Astrocyte (in vitro differentiated cells and primary cell): ENCODE results near the gene PAMR1. TPM values are rescaled to one million over a fixed set of nuclear protein-coding genes. Genes with fewer than 3 reads are reported as not detected.

Experiments used
- DNase-seq: peaks from one replicate; pipeline ENCODE4 v3.0.0-alpha.2; 2010; ENCODE audit warnings: low read depth
- FAIRE-seq: peaks from 2 replicates; lab custom pipeline; 2011; peaks lifted over from hg19 to GRCh38; lab: Jason Lieb, UNC
- H2AFZ ChIP-seq: 2 replicates; pipeline ENCODE4 v1.6.0; 2012; ENCODE audit warnings: low read depth, low read length, inconsistent platforms
- H3K27ac ChIP-seq: 2 replicates; pipeline ENCODE4 v1.5.1; 2011; ENCODE audit warnings: low read depth, low read length, inconsistent platforms
- H3K27me3 ChIP-seq: 2 replicates; pipeline ENCODE4 v1.6.0; 2011; ENCODE audit warnings: low read length, inconsistent platforms; ENCODE audit not compliant: insufficient read depth
- H3K36me3 ChIP-seq: 2 replicates; pipeline ENCODE4 v1.5.1; 2011; ENCODE audit warnings: low read length, inconsistent platforms; ENCODE audit not compliant: insufficient read depth
- H3K4me1 ChIP-seq: 2 replicates; pipeline ENCODE4 v1.5.1; 2011; ENCODE audit warnings: low read length, inconsistent platforms; ENCODE audit not compliant: insufficient read depth
- H3K4me2 ChIP-seq: 2 replicates; pipeline ENCODE4 v1.6.0; 2012; ENCODE audit warnings: low read length, inconsistent platforms
- H3K4me3 ChIP-seq: 2 replicates; pipeline ENCODE4 v1.5.1; 2011; ENCODE audit warnings: low read depth, mild to moderate bottlenecking, low read length, inconsistent platforms; ENCODE audit not compliant: insufficient read depth
- H3K79me2 ChIP-seq: 2 replicates; pipeline ENCODE4 v1.6.0; 2012; ENCODE audit warnings: mild to moderate bottlenecking, low read length, inconsistent platforms; ENCODE audit not compliant: insufficient read depth
- H3K9ac ChIP-seq: 2 replicates; pipeline ENCODE4 v1.6.0; 2012; ENCODE audit warnings: mild to moderate bottlenecking, low read length, inconsistent platforms
- H3K9me3 ChIP-seq: 2 replicates; pipeline ENCODE4 v1.5.1; 2012; ENCODE audit warnings: low read depth, mild to moderate bottlenecking, low read length, inconsistent platforms; ENCODE audit not compliant: insufficient read depth
- H4K20me1 ChIP-seq: 2 replicates; pipeline ENCODE4 v1.6.0; 2012; ENCODE audit warnings: low read length, inconsistent platforms; ENCODE audit not compliant: insufficient read depth
- H3K27ac Mint-ChIP-seq: one replicate; pipeline ENCODE4 v1.8.0; 2021; ENCODE audit warnings: mild to moderate bottlenecking, mixed read lengths; ENCODE audit not compliant: unreplicated experiment
- H3K27me3 Mint-ChIP-seq: one replicate; pipeline ENCODE4 v1.8.0; 2021; ENCODE audit warnings: low read depth, mixed read lengths; ENCODE audit not compliant: unreplicated experiment
- H3K36me3 Mint-ChIP-seq: one replicate; pipeline ENCODE4 v1.8.0; 2021; ENCODE audit warnings: low read depth, mixed read lengths; ENCODE audit not compliant: unreplicated experiment
- H3K4me1 Mint-ChIP-seq: one replicate; pipeline ENCODE4 v1.8.0; 2021; ENCODE audit warnings: low read depth, mixed read lengths; ENCODE audit not compliant: unreplicated experiment
- H3K4me3 Mint-ChIP-seq: one replicate; pipeline ENCODE4 v1.8.0; 2021; ENCODE audit warnings: mild to moderate bottlenecking, moderate library complexity, mixed read lengths; ENCODE audit not compliant: unreplicated experiment
- H3K9me3 Mint-ChIP-seq: one replicate; pipeline ENCODE4 v1.8.0; 2021; ENCODE audit warnings: mild to moderate bottlenecking, mixed read lengths; ENCODE audit not compliant: unreplicated experiment
- EZH2 ChIP-seq: IDR thresholded peaks from 2 replicates; pipeline ENCODE4 v1.6.1; 2012; ENCODE audit warnings: mild to moderate bottlenecking, low read length, inconsistent platforms; ENCODE audit not compliant: insufficient read depth
- total RNA-seq: library from RNA; stranded (reverse); gene quantifications from 2 replicates; pipeline ENCODE4 v1.2.1, GENCODE V29; 2021
- TF ChIP-seq, protein P1 (sequence below): IDR thresholded peaks from 2 replicates; pipeline ENCODE4 v1.5.1; 2011; ENCODE audit warnings: low read depth, mild to moderate bottlenecking, inconsistent platforms, low read length, moderate library complexity; ENCODE audit not compliant: insufficient read depth

Gene PAMR1
- total RNA-seq, 1 donor from 2014 or later, result 12.6 TPM

DNA sequence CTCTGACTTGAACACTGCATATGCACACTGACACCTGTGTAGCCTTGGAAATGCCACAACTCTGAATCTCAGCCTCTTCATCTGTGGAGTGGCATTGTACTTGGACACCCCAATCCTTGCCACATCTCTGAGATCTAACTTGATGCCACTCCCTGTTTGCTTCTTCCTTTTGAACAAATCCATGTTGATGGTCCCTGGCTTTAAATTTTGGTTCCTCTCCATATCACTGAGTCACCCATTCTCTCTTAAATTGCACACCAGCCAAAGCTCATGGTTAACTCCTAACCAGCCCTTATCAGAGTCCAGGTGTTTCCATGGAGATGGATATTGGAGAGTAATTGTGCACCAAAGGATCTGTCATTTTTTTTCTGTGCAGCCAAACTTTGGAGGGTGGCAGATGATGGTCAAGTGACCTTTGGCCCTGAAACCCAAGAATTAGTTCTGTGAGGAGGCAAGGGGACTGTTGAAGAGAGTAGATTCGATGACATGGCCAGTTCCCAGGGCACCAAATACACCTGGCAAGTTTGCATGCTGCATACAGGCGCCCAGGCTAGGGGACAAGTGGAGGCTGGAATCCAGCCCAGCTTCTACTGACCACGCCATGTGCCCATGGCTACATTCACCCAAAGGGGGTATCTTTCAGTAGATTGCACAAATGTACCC is 25.1 kb upstream of the PAMR1 start:
- no peak for FAIRE-seq

DNA sequence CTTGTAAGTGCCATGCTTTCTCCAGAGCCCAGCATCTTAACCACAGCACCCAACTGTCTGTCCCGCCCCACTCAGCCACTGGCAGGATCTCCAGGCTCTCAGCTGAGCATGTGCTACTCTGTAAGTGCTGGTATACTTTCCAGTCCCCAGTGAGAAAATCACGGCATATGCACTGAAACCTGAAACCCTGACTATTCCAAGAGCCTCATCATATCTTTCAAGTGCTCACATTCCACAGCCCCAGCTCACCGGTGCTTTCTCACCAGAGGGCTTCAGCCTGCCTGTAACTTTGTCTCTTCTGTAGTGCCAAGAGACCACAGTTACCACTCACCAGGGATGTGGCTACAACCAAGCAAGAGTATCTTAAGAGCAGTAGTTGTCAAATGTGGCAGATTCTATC is 24.4 kb upstream of the PAMR1 start:
- no peak overlapping the region for H3K4me3 Mint-ChIP-seq
- Histone ChIP-seq H3K27ac (peak overlapping the region; percentile 68), H3K27me3 (no peaks in the 10 kb centered on the region), H4K20me1 (no peaks in the 10 kb centered on the region), H3K36me3 (no peaks in the 10 kb centered on the region), H3K4me2 (peak overlapping the region; percentile 33), H3K9ac (peak overlapping the region; percentile 51), H3K4me3 (no peak overlapping the region), H3K4me1 (peaks cover 22% of the 10 kb centered on the region), H3K9me3 (no peaks in the 10 kb centered on the region), H2AFZ (no peak overlapping the region), H3K79me2 (no peaks in the 10 kb centered on the region)
- FAIRE-seq, result peak; percentile 97
- peaks cover 34% of the 10 kb centered on the region for H3K4me1 Mint-ChIP-seq
- no peaks in the 10 kb centered on the region for H3K27me3 Mint-ChIP-seq
- TF ChIP-seq EZH2, result no peak
- TF ChIP-seq, protein P1, sequence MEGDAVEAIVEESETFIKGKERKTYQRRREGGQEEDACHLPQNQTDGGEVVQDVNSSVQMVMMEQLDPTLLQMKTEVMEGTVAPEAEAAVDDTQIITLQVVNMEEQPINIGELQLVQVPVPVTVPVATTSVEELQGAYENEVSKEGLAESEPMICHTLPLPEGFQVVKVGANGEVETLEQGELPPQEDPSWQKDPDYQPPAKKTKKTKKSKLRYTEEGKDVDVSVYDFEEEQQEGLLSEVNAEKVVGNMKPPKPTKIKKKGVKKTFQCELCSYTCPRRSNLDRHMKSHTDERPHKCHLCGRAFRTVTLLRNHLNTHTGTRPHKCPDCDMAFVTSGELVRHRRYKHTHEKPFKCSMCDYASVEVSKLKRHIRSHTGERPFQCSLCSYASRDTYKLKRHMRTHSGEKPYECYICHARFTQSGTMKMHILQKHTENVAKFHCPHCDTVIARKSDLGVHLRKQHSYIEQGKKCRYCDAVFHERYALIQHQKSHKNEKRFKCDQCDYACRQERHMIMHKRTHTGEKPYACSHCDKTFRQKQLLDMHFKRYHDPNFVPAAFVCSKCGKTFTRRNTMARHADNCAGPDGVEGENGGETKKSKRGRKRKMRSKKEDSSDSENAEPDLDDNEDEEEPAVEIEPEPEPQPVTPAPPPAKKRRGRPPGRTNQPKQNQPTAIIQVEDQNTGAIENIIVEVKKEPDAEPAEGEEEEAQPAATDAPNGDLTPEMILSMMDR, result no peak
- peak overlapping the region; percentile 50 for H3K27ac Mint-ChIP-seq
- no peaks in the 10 kb centered on the region for H3K36me3 Mint-ChIP-seq
- peak; percentile 99 for DNase-seq
- peaks cover 3% of the 10 kb centered on the region for H3K9me3 Mint-ChIP-seq

More for the DNA sequence above, 25.1 kb upstream of the PAMR1 start:
- Mint-ChIP-seq H3K27me3 (no peaks in the 10 kb centered on the region), H3K9me3 (peaks cover 3% of the 10 kb centered on the region), H3K4me3 (no peak overlapping the region), H3K36me3 (no peaks in the 10 kb centered on the region), H3K27ac (peak overlapping the region; percentile 90), H3K4me1 (peaks cover 41% of the 10 kb centered on the region)
- H3K27me3 ChIP-seq, result no peaks in the 10 kb centered on the region
- no peak overlapping the region for H3K9ac ChIP-seq
- no peaks in the 10 kb centered on the region for H4K20me1 ChIP-seq
- no peaks in the 10 kb centered on the region for H3K36me3 ChIP-seq
- H3K27ac ChIP-seq, result peak overlapping the region; percentile 68
- H3K79me2 ChIP-seq, result no peaks in the 10 kb centered on the region
- TF ChIP-seq, protein P1, result no peak
- TF ChIP-seq EZH2, result no peak
- no peak overlapping the region for H2AFZ ChIP-seq
- H3K4me2 ChIP-seq, result peak overlapping the region; percentile 33
- peak; percentile 67 for DNase-seq
- H3K4me1 ChIP-seq, result peaks cover 26% of the 10 kb centered on the region
- H3K9me3 ChIP-seq, result no peaks in the 10 kb centered on the region
- H3K4me3 ChIP-seq, result no peak overlapping the region
